GM12878 (cell line): ENCODE data around the gene TMEM151A. TPM values are rescaled to one million over a fixed set of nuclear protein-coding genes. Genes with fewer than 3 reads are reported as not detected.

Experiments used
- BHLHE40 ChIP-seq, 2 experiments: fragments of 450-650 bp in 1 of 2; IDR thresholded peaks; 2 replicates each; pipeline ENCODE4 v1.6.1; 2011 to 2017; ENCODE audit warnings: low read depth in 2 of 2, borderline replicate concordance in 1 of 2, improper control_type of control experiment in 1 of 2, low read length in 1 of 2, mild to moderate bottlenecking in 1 of 2
- BMI1 ChIP-seq: fragments of 450-650 bp; IDR thresholded peaks from 2 replicates; pipeline ENCODE4 v1.6.1; 2016; ENCODE audit warnings: mild to moderate bottlenecking, moderate library complexity, borderline replicate concordance
- CBX5 ChIP-seq: sonication (generic); IDR thresholded peaks from 2 replicates; pipeline ENCODE4 v1.6.1; 2016; ENCODE audit warnings: low read depth, moderate library complexity, mild to moderate bottlenecking, inconsistent platforms
- CHD2 ChIP-seq: IDR thresholded peaks from 2 replicates; pipeline ENCODE4 v1.6.1; 2011; ENCODE audit warnings: low read depth, low read length, improper control_type of control experiment, borderline replicate concordance
- CHD4 ChIP-seq: fragments of 200-600 bp; sonication (generic); IDR thresholded peaks from 2 replicates; pipeline ENCODE4 v1.6.1; 2016; ENCODE audit warnings: mild to moderate bottlenecking
- DPF2 ChIP-seq: fragments of 450-650 bp; IDR thresholded peaks from 2 replicates; pipeline ENCODE4 v1.6.1; 2017; ENCODE audit warnings: mild to moderate bottlenecking
- EP300 ChIP-seq, 2 experiments: fragments of 150-350 bp in 1 of 2; IDR thresholded peaks; 2 replicates each; pipeline ENCODE4 v1.6.1; 2011 to 2012; ENCODE audit warnings: low read depth in 2 of 2, low read length in 2 of 2, borderline replicate concordance in 1 of 2, improper control_type of control experiment in 1 of 2, inconsistent platforms in 1 of 2; ENCODE audit not compliant: control insufficient read depth in 1 of 2
- HDAC2 ChIP-seq: fragments of 200-600 bp; sonication (generic); IDR thresholded peaks from 2 replicates; pipeline ENCODE4 v1.6.1; 2017
- HDGF ChIP-seq: fragments of 450-650 bp; IDR thresholded peaks from 2 replicates; pipeline ENCODE4 v1.6.1; 2016; ENCODE audit warnings: antibody characterized with exemption
- MEF2B ChIP-seq: fragments of 450-650 bp; IDR thresholded peaks from 2 replicates; pipeline ENCODE4 v1.6.1; 2018; ENCODE audit warnings: mild to moderate bottlenecking, moderate library complexity; ENCODE audit not compliant: partially characterized antibody, poor library complexity, severe bottlenecking
- NFIC ChIP-seq: IDR thresholded peaks from 2 replicates; pipeline ENCODE4 v1.6.1; 2012; ENCODE audit warnings: low read depth, mild to moderate bottlenecking, inconsistent platforms, low read length, moderate library complexity
- PAX8 ChIP-seq: fragments of 450-650 bp; IDR thresholded peaks from 2 replicates; pipeline ENCODE4 v1.6.1; 2017; ENCODE audit warnings: mild to moderate bottlenecking, moderate library complexity
- RBBP5 ChIP-seq: fragments of 200-600 bp; sonication (generic); conservative IDR thresholded peaks from 2 replicates; pipeline ENCODE4 v1.6.1; 2016
- SMC3 ChIP-seq: IDR thresholded peaks from 2 replicates; pipeline ENCODE4 v1.6.1; 2011; ENCODE audit warnings: low read length, improper control_type of control experiment, borderline replicate concordance
- SPI1 ChIP-seq: IDR thresholded peaks from 2 replicates; pipeline ENCODE4 v1.6.1; 2011; ENCODE audit warnings: low read depth, mild to moderate bottlenecking, low read length, moderate library complexity, borderline replicate concordance; ENCODE audit not compliant: insufficient read depth
- YY1 ChIP-seq: IDR thresholded peaks from 2 replicates; pipeline ENCODE4 v1.6.1; 2011; ENCODE audit warnings: low read depth, mild to moderate bottlenecking, low read length
- ZBED1 ChIP-seq: IDR thresholded peaks from 2 replicates; pipeline ENCODE4 v1.6.1; 2016; ENCODE audit warnings: borderline replicate concordance
- ZNF384 ChIP-seq: IDR thresholded peaks from 2 replicates; pipeline ENCODE4 v1.6.1; 2012; ENCODE audit warnings: low read depth, mild to moderate bottlenecking, low read length, improper control_type of control experiment, borderline replicate concordance
- ZZZ3 ChIP-seq: IDR thresholded peaks from 2 replicates; pipeline ENCODE4 v1.6.1; 2011; ENCODE audit warnings: low read depth; ENCODE audit not compliant: control insufficient read depth, insufficient read length
- polyA plus RNA-seq, 11 experiments: library from polyadenylated mRNA; depleted of rRNA in 4 of 11; unstranded in 6 of 11; stranded (reverse) in 5 of 11; fragments of >200 nt; fragmentation: Nextera tagmentation in 4 of 11; fragmentation: Illumina TruSeq in 1 of 11; extraction: Ambion mirVana in 4 of 11; extraction: Trizol in 1 of 11; gene quantifications; 1 replicate in 1 of 11; 2 replicates in 10 of 11; pipeline versions ENCODE4 v1.2.1 to v1.2.3, GENCODE V29; 2011 to 2016; ENCODE audit warnings: inconsistent platforms in 2 of 11, missing spikeins in 2 of 11, low read depth in 1 of 11
- total RNA-seq, 4 experiments: library from RNA; depleted of rRNA in 3 of 4; stranded (reverse); fragments of >200 nt in 3 of 4; fragmentation: Illumina TruSeq in 1 of 4; extraction: Trizol in 1 of 4; gene quantifications; 2 replicates each; pipeline versions ENCODE4 v1.2.1 to v1.2.3, GENCODE V29; 2013 to 2021
- TF ChIP-seq, protein P1 (sequence below): fragments of 450-650 bp; IDR thresholded peaks from 2 replicates; pipeline ENCODE4 v1.6.1; 2017; ENCODE audit warnings: mild to moderate bottlenecking, moderate library complexity
- TF ChIP-seq, protein P2 (sequence below): IDR thresholded peaks from 2 replicates; pipeline ENCODE4 v1.6.1; 2012; ENCODE audit warnings: low read depth, low read length, improper control_type of control experiment
- TF ChIP-seq, protein P3 (sequence below): IDR thresholded peaks from 2 replicates; pipeline ENCODE4 v1.6.1; 2012; ENCODE audit warnings: low read length, inconsistent platforms
- TF ChIP-seq, protein P4 (sequence below): fragments of 450-650 bp; IDR thresholded peaks from 2 replicates; pipeline ENCODE4 v1.6.1; 2016; ENCODE audit warnings: mild to moderate bottlenecking

The TMEM151A gene
- total and polyA plus RNA-seq, 10 of the 15 experiments (the other 5 are each of a cell fraction or from before 2014, with no cell fraction given), result not detected

DNA sequence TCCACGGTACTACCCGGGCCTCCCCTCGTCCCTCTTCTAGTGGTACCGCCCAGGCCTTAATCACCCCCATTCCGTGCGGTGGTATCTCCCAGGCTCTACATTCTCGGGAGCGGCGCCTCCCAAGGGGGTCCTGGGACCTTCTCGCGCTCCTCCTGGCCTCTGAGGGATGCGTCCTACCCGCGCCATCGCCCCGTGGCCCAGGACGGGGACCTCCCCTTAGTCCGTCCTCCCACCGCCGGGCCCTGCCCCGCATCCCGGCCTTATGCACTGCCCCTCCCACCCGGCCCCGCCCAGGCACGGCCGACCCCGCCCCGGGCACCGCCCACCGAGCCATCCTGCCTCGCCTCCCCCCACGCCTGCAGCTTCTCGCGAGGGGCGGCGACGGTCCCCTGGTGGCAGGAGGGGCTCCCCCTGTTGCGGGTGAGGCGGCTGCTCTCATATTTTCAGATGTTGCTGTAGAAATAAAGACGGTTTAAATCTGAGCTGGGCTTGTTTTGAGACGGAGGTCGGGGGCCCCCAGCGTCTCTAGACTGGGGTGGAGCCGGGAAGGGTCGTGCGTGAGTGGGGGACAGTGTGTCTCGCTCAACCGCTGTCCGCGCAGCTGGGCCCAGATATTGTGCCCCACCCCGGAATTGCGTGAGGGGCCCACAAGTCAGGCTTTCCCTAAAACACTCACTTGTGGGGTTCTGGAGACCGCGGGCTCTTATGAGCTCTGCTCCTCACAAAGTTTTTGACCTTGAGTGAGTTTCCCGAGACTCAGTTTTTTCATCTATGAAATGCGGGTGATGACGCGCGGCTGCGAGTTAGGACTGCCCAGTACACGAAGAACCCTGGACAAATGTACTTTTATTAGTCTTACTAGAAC is 24.1 kb upstream of the TMEM151A start (continued):
- TF ChIP-seq, protein P1, sequence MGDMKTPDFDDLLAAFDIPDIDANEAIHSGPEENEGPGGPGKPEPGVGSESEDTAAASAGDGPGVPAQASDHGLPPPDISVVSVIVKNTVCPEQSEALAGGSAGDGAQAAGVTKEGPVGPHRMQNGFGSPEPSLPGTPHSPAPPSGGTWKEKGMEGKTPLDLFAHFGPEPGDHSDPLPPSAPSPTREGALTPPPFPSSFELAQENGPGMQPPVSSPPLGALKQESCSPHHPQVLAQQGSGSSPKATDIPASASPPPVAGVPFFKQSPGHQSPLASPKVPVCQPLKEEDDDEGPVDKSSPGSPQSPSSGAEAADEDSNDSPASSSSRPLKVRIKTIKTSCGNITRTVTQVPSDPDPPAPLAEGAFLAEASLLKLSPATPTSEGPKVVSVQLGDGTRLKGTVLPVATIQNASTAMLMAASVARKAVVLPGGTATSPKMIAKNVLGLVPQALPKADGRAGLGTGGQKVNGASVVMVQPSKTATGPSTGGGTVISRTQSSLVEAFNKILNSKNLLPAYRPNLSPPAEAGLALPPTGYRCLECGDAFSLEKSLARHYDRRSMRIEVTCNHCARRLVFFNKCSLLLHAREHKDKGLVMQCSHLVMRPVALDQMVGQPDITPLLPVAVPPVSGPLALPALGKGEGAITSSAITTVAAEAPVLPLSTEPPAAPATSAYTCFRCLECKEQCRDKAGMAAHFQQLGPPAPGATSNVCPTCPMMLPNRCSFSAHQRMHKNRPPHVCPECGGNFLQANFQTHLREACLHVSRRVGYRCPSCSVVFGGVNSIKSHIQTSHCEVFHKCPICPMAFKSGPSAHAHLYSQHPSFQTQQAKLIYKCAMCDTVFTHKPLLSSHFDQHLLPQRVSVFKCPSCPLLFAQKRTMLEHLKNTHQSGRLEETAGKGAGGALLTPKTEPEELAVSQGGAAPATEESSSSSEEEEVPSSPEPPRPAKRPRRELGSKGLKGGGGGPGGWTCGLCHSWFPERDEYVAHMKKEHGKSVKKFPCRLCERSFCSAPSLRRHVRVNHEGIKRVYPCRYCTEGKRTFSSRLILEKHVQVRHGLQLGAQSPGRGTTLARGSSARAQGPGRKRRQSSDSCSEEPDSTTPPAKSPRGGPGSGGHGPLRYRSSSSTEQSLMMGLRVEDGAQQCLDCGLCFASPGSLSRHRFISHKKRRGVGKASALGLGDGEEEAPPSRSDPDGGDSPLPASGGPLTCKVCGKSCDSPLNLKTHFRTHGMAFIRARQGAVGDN, result peak; percentile 39; the same call in 1 of the 2 replicates
- TF ChIP-seq ZNF384 (no peak), YY1 (no peak), HDAC2 (no peak), SPI1 (no peak), EP300 (IDR thresholded peaks at IDR 0.05; ENCODE audit: borderline replicate concordance in 1 of 2, control insufficient read depth in 1 of 2, low read depth in 2 of 2, low read length in 2 of 2) (no peak), ZZZ3 (no peak), BMI1 (no peak), DPF2 (peak; percentile 52), SMC3 (no peak), ZBED1 (no peak), PAX8 (no peak), RBBP5 (no peak), NFIC (no peak), BHLHE40 (IDR thresholded peaks at IDR 0.05; ENCODE audit: borderline replicate concordance in 1 of 2, low read depth in 2 of 2, low read length in 1 of 2) (peak; percentile 78 to 82), CHD2 (peak; percentile 98), CBX5 (no peak), CHD4 (no peak), HDGF (no peak), MEF2B (peak; percentile 49)
- TF ChIP-seq, protein P2, sequence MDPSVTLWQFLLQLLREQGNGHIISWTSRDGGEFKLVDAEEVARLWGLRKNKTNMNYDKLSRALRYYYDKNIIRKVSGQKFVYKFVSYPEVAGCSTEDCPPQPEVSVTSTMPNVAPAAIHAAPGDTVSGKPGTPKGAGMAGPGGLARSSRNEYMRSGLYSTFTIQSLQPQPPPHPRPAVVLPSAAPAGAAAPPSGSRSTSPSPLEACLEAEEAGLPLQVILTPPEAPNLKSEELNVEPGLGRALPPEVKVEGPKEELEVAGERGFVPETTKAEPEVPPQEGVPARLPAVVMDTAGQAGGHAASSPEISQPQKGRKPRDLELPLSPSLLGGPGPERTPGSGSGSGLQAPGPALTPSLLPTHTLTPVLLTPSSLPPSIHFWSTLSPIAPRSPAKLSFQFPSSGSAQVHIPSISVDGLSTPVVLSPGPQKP, result no peak
- TF ChIP-seq, protein P3, sequence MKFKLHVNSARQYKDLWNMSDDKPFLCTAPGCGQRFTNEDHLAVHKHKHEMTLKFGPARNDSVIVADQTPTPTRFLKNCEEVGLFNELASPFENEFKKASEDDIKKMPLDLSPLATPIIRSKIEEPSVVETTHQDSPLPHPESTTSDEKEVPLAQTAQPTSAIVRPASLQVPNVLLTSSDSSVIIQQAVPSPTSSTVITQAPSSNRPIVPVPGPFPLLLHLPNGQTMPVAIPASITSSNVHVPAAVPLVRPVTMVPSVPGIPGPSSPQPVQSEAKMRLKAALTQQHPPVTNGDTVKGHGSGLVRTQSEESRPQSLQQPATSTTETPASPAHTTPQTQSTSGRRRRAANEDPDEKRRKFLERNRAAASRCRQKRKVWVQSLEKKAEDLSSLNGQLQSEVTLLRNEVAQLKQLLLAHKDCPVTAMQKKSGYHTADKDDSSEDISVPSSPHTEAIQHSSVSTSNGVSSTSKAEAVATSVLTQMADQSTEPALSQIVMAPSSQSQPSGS, result no peak
- TF ChIP-seq, protein P4, sequence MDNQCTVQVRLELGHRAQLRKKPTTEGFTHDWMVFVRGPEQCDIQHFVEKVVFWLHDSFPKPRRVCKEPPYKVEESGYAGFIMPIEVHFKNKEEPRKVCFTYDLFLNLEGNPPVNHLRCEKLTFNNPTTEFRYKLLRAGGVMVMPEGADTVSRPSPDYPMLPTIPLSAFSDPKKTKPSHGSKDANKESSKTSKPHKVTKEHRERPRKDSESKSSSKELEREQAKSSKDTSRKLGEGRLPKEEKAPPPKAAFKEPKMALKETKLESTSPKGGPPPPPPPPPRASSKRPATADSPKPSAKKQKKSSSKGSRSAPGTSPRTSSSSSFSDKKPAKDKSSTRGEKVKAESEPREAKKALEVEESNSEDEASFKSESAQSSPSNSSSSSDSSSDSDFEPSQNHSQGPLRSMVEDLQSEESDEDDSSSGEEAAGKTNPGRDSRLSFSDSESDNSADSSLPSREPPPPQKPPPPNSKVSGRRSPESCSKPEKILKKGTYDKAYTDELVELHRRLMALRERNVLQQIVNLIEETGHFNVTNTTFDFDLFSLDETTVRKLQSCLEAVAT, result peak; percentile 47; the same call in 1 of the 2 replicates
